Ovary (tissue), 9 donors: ENCODE data around the gene CBLC. TPM values are rescaled to one million over a fixed set of nuclear protein-coding genes. Genes with fewer than 3 reads are reported as not detected.

ENCODE experiments used
- DNase-seq, 5 donors: peaks; one replicate each; pipeline ENCODE4 v3.0.0-alpha.2; 2019 to 2020
- H3K27ac ChIP-seq, 2 donors: fragments of 200-600 bp; one replicate each; pipeline versions ENCODE4 v1.5.1 to v1.8.0; 2019 to 2022
- H3K27me3 ChIP-seq: fragments of 200-600 bp; one replicate; pipeline ENCODE4 v1.8.0; 2022
- H3K36me3 ChIP-seq: fragments of 200-600 bp; sonication (generic); one replicate; pipeline ENCODE4 v1.5.1; 2019
- H3K4me1 ChIP-seq: one replicate; pipeline ENCODE4 v1.8.1; 2013; ENCODE audit warnings: mild to moderate bottlenecking, moderate library complexity; ENCODE audit not compliant: insufficient read depth
- H3K4me3 ChIP-seq: fragments of 200-600 bp; sonication (generic); one replicate; pipeline ENCODE4 v1.5.1; 2017
- H3K9me3 ChIP-seq, 2 donors: fragments of 200-600 bp in 1 of 2; sonication (generic) in 1 of 2; one replicate each; pipeline versions ENCODE4 v1.5.1 to v1.8.1; 2013 to 2019; ENCODE audit warnings: mild to moderate bottlenecking in 1 of 2, moderate library complexity in 1 of 2
- CTCF ChIP-seq, 3 donors: fragments of 450-650 bp in 2 of 3; fragments of 200-600 bp in 1 of 3; IDR thresholded peaks; one replicate each; pipeline versions ENCODE4 v1.5.1 to v1.8.0; 2016 to 2022; ENCODE audit warnings: antibody characterized with exemption in 3 of 3, mild to moderate bottlenecking in 1 of 3
- EP300 ChIP-seq: sonication (generic); formaldehyde crosslinking; IDR thresholded peaks from one replicate; pipeline ENCODE4 v1.6.1; 2017; ENCODE audit warnings: antibody characterized with exemption
- POLR2A ChIP-seq: fragments of 450-650 bp; IDR thresholded peaks from one replicate; pipeline ENCODE4 v1.6.1; 2017; ENCODE audit warnings: antibody characterized with exemption, mild to moderate bottlenecking, moderate library complexity
- WGBS, 3 donors: extraction: QIAGEN DNeasy Blood & Tissue Kit in 1 of 3; methylation state at CpG; one replicate each; pipeline versions ENCODE4 v1.1.5 to v1.1.7; 2013 to 2017; 5-methylcytosine and 5-hydroxymethylcytosine counted together
- intact Hi-C, 4 donors: fragments of 100-400 bp; cut with DNase I; formaldehyde crosslinking; loops; one replicate each; pipeline versions ENCODE4 v1.11.0 to v1.15.1; 2022 to 2023
- polyA plus RNA-seq, 2 donors: library from polyadenylated mRNA; stranded (reverse); fragments of 200-250 nt in 1 of 2; fragments of 350-450 nt in 1 of 2; fragmentation: Illumina TruSeq in 1 of 2; extraction: RNeasy Lipid Tissue Mini Kit (QIAGEN cat#74804) in 1 of 2; gene quantifications; one replicate each; pipeline ENCODE4 v1.2.3, GENCODE V29; 2013 to 2014
- total RNA-seq, 7 donors: library from RNA; depleted of rRNA in 2 of 7; stranded (reverse); fragments of >200 nt in 2 of 7; fragmentation: NEBNext Ultra II Directional in 3 of 7; extraction: Animal tissue kit (Norgen Biotek cat#: 25700) in 3 of 7; gene quantifications; one replicate each; pipeline versions ENCODE4 v1.1.0 to v1.2.4, GENCODE V29; 2016 to 2023
- donor health status: DM: no; HTN: no; CAD: no; lungs with moderate emphysema.
- donor health status: DM: no; HTN: no; CAD: no.
- donor health status: Bipolar disorder and iron deficiency.
- donor health status: DM: yes; HTN: yes; CAD: no.
- donor health status: DM: no; HTN: no; CAD: no.
- donor health status: DM: yes; HTN: yes; CAD: no.

The CBLC gene
- total and polyA plus RNA-seq, 9 donors = 0.08 to 10.3 (median 1.8) TPM; not detected in 3

- intact Hi-C loops = no loop called here
Observed at GRCh38 chr19:44782729-44783128, 5.0 kb downstream of the CBLC start.

GRCh38 chr19:44783545-44783944 is 5.9 kb downstream of the CBLC start:
- Histone ChIP-seq H3K9me3 (no peaks in the 10 kb centered on the region), H3K4me1 (no peaks in the 10 kb centered on the region), H3K36me3 (no peaks in the 10 kb centered on the region), H3K27me3 (no peaks in the 10 kb centered on the region), H3K4me3 (no peak overlapping the region), H3K27ac (no peak overlapping the region)
- TF ChIP-seq POLR2A (no peak), EP300 (no peak), CTCF (IDR thresholded peaks at IDR 0.05) (no peak)
- 90 to 98% (median 91%) methylated on average over 4 of the region's 4 CpGs for WGBS, 3 donors
- intact Hi-C loops = no loop called here
- DNase-seq = no peak

More at GRCh38 chr19:44782729-44783128, 5.0 kb downstream of the CBLC start:
- Histone ChIP-seq H3K4me3 (no peak overlapping the region), H3K4me1 (no peaks in the 10 kb centered on the region), H3K27ac (no peak overlapping the region), H3K27me3 (no peaks in the 10 kb centered on the region), H3K36me3 (no peaks in the 10 kb centered on the region), H3K9me3 (no peaks in the 10 kb centered on the region)
- TF ChIP-seq CTCF (IDR thresholded peaks at IDR 0.05) (no peak), POLR2A (no peak), EP300 (no peak)
- WGBS, 3 donors = 82 to 88% (median 85%) methylated on average over 5 of the region's 5 CpGs
- DNase-seq = no peak

GRCh38 chr19:44785271-44785670 is 7.6 kb downstream of the CBLC start:
- intact Hi-C loops = no loop called here
- WGBS, 3 donors = 64 to 79% (median 69%) methylated on average over 3 of the region's 3 CpGs
- H3K36me3 ChIP-seq = no peaks in the 10 kb centered on the region
- no peak for TF ChIP-seq CTCF (IDR thresholded peaks at IDR 0.05)
- no peak for TF ChIP-seq POLR2A
- TF ChIP-seq EP300 = no peak
- H3K9me3 ChIP-seq = no peaks in the 10 kb centered on the region
- H3K27me3 ChIP-seq = no peaks in the 10 kb centered on the region
- H3K4me3 ChIP-seq = no peak overlapping the region
- no peak for DNase-seq
- no peak overlapping the region for H3K27ac ChIP-seq
- H3K4me1 ChIP-seq = no peaks in the 10 kb centered on the region

- TF ChIP-seq CTCF (IDR thresholded peaks at IDR 0.05) = no peak
- no peak for TF ChIP-seq POLR2A
- TF ChIP-seq EP300 = no peak
- no peaks in the 10 kb centered on the region for H3K36me3 ChIP-seq
Observed at GRCh38 chr19:44785993-44786392, 8.3 kb downstream of the CBLC start.

GRCh38 chr19:44788971-44789370 is 11.3 kb downstream of the CBLC start:
- Histone ChIP-seq H3K4me3 (no peak overlapping the region), H3K4me1 (no peaks in the 10 kb centered on the region), H3K36me3 (no peaks in the 10 kb centered on the region), H3K27ac (no peak overlapping the region), H3K27me3 (no peaks in the 10 kb centered on the region), H3K9me3 (no peaks in the 10 kb centered on the region)
- intact Hi-C loops = no loop called here
- no peak for DNase-seq
- WGBS, 3 donors = 85 to 90% (median 89%) methylated on average over 6 of the region's 6 CpGs
- no peak for TF ChIP-seq CTCF (IDR thresholded peaks at IDR 0.05)
- no peak for TF ChIP-seq EP300
- TF ChIP-seq POLR2A = no peak

More at GRCh38 chr19:44785993-44786392, 8.3 kb downstream of the CBLC start:
- Histone ChIP-seq H3K4me1 (no peaks in the 10 kb centered on the region), H3K27ac (no peak overlapping the region), H3K9me3 (no peaks in the 10 kb centered on the region), H3K4me3 (no peak overlapping the region), H3K27me3 (no peaks in the 10 kb centered on the region)
- WGBS, 3 donors = 85 to 92% (median 85%) methylated on average over 15 of the region's 15 CpGs
- DNase-seq = no peak
- intact Hi-C loops = no loop called here
